B cell (primary cell): ENCODE measurements around the gene SAMM50.

Experiments used
- EZH2 ChIP-seq: IDR thresholded peaks from 2 replicates; pipeline ENCODE4 v1.6.1; 2012; ENCODE audit warnings: borderline replicate concordance, low read depth, mild to moderate bottlenecking, moderate library complexity, low read length; ENCODE audit not compliant: insufficient read depth, poor library complexity, severe bottlenecking
- TF ChIP-seq, protein P1 (sequence below): fragments of 200-600 bp; IDR thresholded peaks from one replicate; pipeline ENCODE4 v1.8.0; 2022; ENCODE audit warnings: antibody characterized with exemption, mild to moderate bottlenecking

DNA sequence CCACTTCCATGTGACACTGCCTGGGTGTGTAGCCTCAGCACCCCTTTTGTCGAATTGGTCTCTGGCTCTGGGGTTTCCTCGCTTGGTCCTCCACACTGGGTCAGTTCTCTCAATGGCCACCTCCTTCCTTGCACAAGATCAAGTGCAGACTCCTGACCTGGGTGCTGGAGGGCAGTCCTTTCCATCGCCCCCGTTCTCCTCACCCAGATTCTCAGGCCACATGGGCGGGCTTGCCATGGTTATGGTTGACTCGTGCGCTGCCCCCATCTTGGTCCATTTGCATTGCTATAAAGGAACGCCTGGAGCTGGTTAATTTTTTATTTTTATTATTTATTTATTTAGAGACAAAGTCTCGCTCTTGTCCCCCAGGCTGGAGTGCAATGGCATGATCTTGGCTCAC is 63.4 kb downstream of the SAMM50 start:
- TF ChIP-seq, protein P1, sequence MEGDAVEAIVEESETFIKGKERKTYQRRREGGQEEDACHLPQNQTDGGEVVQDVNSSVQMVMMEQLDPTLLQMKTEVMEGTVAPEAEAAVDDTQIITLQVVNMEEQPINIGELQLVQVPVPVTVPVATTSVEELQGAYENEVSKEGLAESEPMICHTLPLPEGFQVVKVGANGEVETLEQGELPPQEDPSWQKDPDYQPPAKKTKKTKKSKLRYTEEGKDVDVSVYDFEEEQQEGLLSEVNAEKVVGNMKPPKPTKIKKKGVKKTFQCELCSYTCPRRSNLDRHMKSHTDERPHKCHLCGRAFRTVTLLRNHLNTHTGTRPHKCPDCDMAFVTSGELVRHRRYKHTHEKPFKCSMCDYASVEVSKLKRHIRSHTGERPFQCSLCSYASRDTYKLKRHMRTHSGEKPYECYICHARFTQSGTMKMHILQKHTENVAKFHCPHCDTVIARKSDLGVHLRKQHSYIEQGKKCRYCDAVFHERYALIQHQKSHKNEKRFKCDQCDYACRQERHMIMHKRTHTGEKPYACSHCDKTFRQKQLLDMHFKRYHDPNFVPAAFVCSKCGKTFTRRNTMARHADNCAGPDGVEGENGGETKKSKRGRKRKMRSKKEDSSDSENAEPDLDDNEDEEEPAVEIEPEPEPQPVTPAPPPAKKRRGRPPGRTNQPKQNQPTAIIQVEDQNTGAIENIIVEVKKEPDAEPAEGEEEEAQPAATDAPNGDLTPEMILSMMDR: no peak
- TF ChIP-seq EZH2: no peak
